ENCODE results near the gene TAC4. TPM values are rescaled to one million over a fixed set of nuclear protein-coding genes. Genes with fewer than 3 reads are reported as not detected.

Gene TAC4
- total and polyA plus RNA-seq, 2 donors (not counting 3 experiments of a cell fraction or from before 2014, with no cell fraction given) = 0.19 TPM; not detected in 1

DNA sequence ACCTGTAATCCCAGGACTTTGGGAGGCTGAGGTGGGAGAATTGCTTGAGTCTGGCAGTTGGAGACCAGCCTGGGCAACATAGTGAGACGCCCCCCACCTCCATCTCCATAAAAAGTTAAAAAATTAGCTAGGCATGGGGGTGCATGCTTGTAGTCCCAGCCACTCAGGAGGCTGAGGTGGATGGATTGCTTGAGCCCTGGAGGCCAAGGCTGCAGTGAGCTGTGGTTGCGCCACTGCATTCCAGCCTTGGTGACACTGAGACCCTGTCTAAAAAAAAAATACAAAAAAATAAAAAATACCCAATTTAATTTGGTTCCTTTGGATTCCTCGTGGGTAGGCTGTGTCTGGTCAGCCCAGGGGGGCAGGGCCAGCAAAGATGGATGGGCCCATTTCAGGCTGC lies 26.1 kb upstream of the TAC4 start:
- no TSS peak for BruUV-seq (replicated peaks)
- intact Hi-C loops (cut with micrococcal nuclease) = no loop called here
- POLR2A ChIA-PET = no interaction called here

GRCh38 chr17:49873466-49873865 lies 25.6 kb upstream of the TAC4 start:
- BruUV-seq (replicated peaks) = no TSS peak
- H3K9ac ChIP-seq (replicated peaks; ENCODE audit: extremely low read depth, insufficient read depth, low read length) = no peak overlapping the region
- no peak overlapping the region for H3K4me2 ChIP-seq (ENCODE audit: insufficient read depth, low read length)
- ChIA-PET POLR2A (no interaction called here), CTCF (interaction anchor here (0.9 to 26.9 kb wide), 2 partner anchors 79 to 124 kb away, joined by 3 to 590 read pairs; partner anchors contain the start of gene DLX3)
- TF ChIP-seq POLR2AphosphoS5 (IDR thresholded peaks at IDR 0.05; ENCODE audit: insufficient read depth, low read depth, low read length) (no peak), GATA2 (IDR thresholded peaks at IDR 0.05; ENCODE audit: insufficient read depth, insufficient read length, low read depth, low read length) (no peak)
- peaks cover 0 to 3% of the 10 kb centered on the region in 2 experiments for H3K27me3 ChIP-seq (ENCODE audit: control insufficient read depth in 2 of 2, insufficient read depth in 2 of 2, low read length in 2 of 2)
- no peaks in the 10 kb centered on the region for H3K4me1 ChIP-seq (ENCODE audit: control insufficient read depth, extremely low read depth, insufficient read depth, low read length)
- FAIRE-seq = no peak
- no peak overlapping the region for H3K27ac ChIP-seq (ENCODE audit: insufficient read depth, low read depth, low read length)
- intact Hi-C loops (cut with micrococcal nuclease) = no loop called here
- no peaks in the 10 kb centered on the region for H4K20me1 ChIP-seq (replicated peaks; ENCODE audit: control insufficient read depth, extremely low read depth, insufficient read depth, low read length)
- no peaks in the 10 kb centered on the region for H3K79me2 ChIP-seq (ENCODE audit: control insufficient read depth, insufficient read depth, low read length)
- no peak for DNase-seq (ENCODE audit: low read depth, low spot score)
- no peak overlapping the region for H2AFZ ChIP-seq (ENCODE audit: low read depth, low read length)
- H3K9me3 ChIP-seq (replicated peaks; ENCODE audit: control insufficient read depth, insufficient read depth, low read length) = no peaks in the 10 kb centered on the region
- dilution Hi-C loops (cut with MboI; ENCODE audit: extremely low pct_ligation_motif_present, low sequenced_read_pairs) = no loop called here
- no peak overlapping the region for H3K4me3 ChIP-seq (replicated peaks in 1 of 3; ENCODE audit: insufficient read depth in 1 of 3, low read depth in 1 of 3, low read length in 3 of 3)
- H3K9me1 ChIP-seq (replicated peaks; ENCODE audit: control insufficient read depth, extremely low read depth, insufficient read depth, low read length) = no peaks in the 10 kb centered on the region
- H3K36me3 ChIP-seq (ENCODE audit: control insufficient read depth in 2 of 2, extremely low read depth in 1 of 2, insufficient read depth in 2 of 2, low read length in 2 of 2) = no peaks in the 10 kb centered on the region

More for the DNA sequence above, 26.1 kb upstream of the TAC4 start:
- no peaks in the 10 kb centered on the region for H3K9me1 ChIP-seq (replicated peaks; ENCODE audit: control insufficient read depth, extremely low read depth, insufficient read depth, low read length)
- dilution Hi-C loops (cut with MboI; ENCODE audit: extremely low pct_ligation_motif_present, low sequenced_read_pairs) = no loop called here
- H3K27ac ChIP-seq (ENCODE audit: insufficient read depth, low read depth, low read length) = no peak overlapping the region
- no peak overlapping the region for H3K9ac ChIP-seq (replicated peaks; ENCODE audit: extremely low read depth, insufficient read depth, low read length)
- no peaks in the 10 kb centered on the region for H3K9me3 ChIP-seq (replicated peaks; ENCODE audit: control insufficient read depth, insufficient read depth, low read length)
- no peak overlapping the region for H3K4me2 ChIP-seq (ENCODE audit: insufficient read depth, low read length)
- H3K36me3 ChIP-seq (ENCODE audit: control insufficient read depth in 2 of 2, extremely low read depth in 1 of 2, insufficient read depth in 2 of 2, low read length in 2 of 2) = no peaks in the 10 kb centered on the region
- no peaks in the 10 kb centered on the region for H3K4me1 ChIP-seq (ENCODE audit: control insufficient read depth, extremely low read depth, insufficient read depth, low read length)
- no peak for FAIRE-seq
- H2AFZ ChIP-seq (ENCODE audit: low read depth, low read length) = no peak overlapping the region
- CTCF ChIA-PET = interaction anchor here (0.9 to 26.9 kb wide), 2 partner anchors 79 to 124 kb away, joined by 3 to 590 read pairs; partner anchors contain the start of gene DLX3
- H3K27me3 ChIP-seq (ENCODE audit: control insufficient read depth in 2 of 2, insufficient read depth in 2 of 2, low read length in 2 of 2) = peaks cover under 1 to 4% of the 10 kb centered on the region in 2 experiments
- no peak for TF ChIP-seq GATA2 (IDR thresholded peaks at IDR 0.05; ENCODE audit: insufficient read depth, insufficient read length, low read depth, low read length)
- TF ChIP-seq, protein P1, sequence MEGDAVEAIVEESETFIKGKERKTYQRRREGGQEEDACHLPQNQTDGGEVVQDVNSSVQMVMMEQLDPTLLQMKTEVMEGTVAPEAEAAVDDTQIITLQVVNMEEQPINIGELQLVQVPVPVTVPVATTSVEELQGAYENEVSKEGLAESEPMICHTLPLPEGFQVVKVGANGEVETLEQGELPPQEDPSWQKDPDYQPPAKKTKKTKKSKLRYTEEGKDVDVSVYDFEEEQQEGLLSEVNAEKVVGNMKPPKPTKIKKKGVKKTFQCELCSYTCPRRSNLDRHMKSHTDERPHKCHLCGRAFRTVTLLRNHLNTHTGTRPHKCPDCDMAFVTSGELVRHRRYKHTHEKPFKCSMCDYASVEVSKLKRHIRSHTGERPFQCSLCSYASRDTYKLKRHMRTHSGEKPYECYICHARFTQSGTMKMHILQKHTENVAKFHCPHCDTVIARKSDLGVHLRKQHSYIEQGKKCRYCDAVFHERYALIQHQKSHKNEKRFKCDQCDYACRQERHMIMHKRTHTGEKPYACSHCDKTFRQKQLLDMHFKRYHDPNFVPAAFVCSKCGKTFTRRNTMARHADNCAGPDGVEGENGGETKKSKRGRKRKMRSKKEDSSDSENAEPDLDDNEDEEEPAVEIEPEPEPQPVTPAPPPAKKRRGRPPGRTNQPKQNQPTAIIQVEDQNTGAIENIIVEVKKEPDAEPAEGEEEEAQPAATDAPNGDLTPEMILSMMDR (IDR thresholded peaks at IDR 0.05; ENCODE audit: extremely low read depth in 1 of 2, insufficient read depth in 1 of 2, low read depth in 1 of 2, low read length in 2 of 2) = no peak
- TF ChIP-seq FOS (IDR thresholded peaks at IDR 0.05; ENCODE audit: borderline replicate concordance, insufficient read depth, low read length) = no peak
- no peaks in the 10 kb centered on the region for H3K79me2 ChIP-seq (ENCODE audit: control insufficient read depth, insufficient read depth, low read length)
- no peak for DNase-seq (ENCODE audit: low read depth, low spot score)
- H4K20me1 ChIP-seq (replicated peaks; ENCODE audit: control insufficient read depth, extremely low read depth, insufficient read depth, low read length) = no peaks in the 10 kb centered on the region
- no peak overlapping the region for H3K4me3 ChIP-seq (replicated peaks in 1 of 3; ENCODE audit: insufficient read depth in 1 of 3, low read depth in 1 of 3, low read length in 3 of 3)
